GM23338 (cell line): Measurements from ENCODE around the gene KIF6. TPM values are rescaled to one million over a fixed set of nuclear protein-coding genes. Genes with fewer than 3 reads are reported as not detected.

Experiments used
- ATAC-seq: fragments of 200-7000 bp; cut with Tn5 transposase; 3 replicates; pipeline ENCODE4 v1.9.1; 2020
- DNase-seq: peaks from one replicate; pipeline ENCODE4 v3.0.0-alpha.2; 2015; ENCODE audit warnings: low spot score
- H2AFZ ChIP-seq: fragments of 200-600 bp; sonication (generic); 2 replicates; pipeline ENCODE4 v1.8.0; 2016; ENCODE audit warnings: antibody characterized with exemption, mild to moderate bottlenecking, moderate library complexity
- H3F3A ChIP-seq: fragments of 200-600 bp; sonication (generic); replicated peaks from 2 replicates; pipeline ENCODE4 v1.8.0; 2017; ENCODE audit warnings: antibody characterized with exemption, mixed run types, low read depth
- H3K27ac ChIP-seq: fragments of 200-600 bp; sonication (generic); 2 replicates; pipeline ENCODE4 v1.6.1; 2016; ENCODE audit warnings: low read depth
- H3K27me3 ChIP-seq: fragments of 200-600 bp; sonication (generic); 2 replicates; pipeline ENCODE4 v1.8.0; 2016; ENCODE audit warnings: mild to moderate bottlenecking, mixed run types, moderate library complexity; ENCODE audit not compliant: insufficient read depth
- H3K36me3 ChIP-seq: fragments of 200-600 bp; sonication (generic); 2 replicates; pipeline ENCODE4 v1.8.0; 2016; ENCODE audit warnings: mild to moderate bottlenecking; ENCODE audit not compliant: insufficient read depth
- H3K4me1 ChIP-seq: fragments of 200-600 bp; sonication (generic); 2 replicates; pipeline ENCODE4 v1.8.0; 2016; ENCODE audit warnings: mild to moderate bottlenecking, moderate library complexity; ENCODE audit not compliant: insufficient read depth
- H3K4me2 ChIP-seq: fragments of 200-600 bp; sonication (generic); 2 replicates; pipeline ENCODE4 v1.7.1; 2017; ENCODE audit warnings: mixed run types
- H3K4me3 ChIP-seq: fragments of 200-600 bp; sonication (generic); 2 replicates; pipeline ENCODE4 v1.6.1; 2016; ENCODE audit warnings: mixed run types
- H3K79me2 ChIP-seq: fragments of 200-600 bp; sonication (generic); replicated peaks from 2 replicates; pipeline ENCODE4 v1.8.0; 2017; ENCODE audit warnings: mild to moderate bottlenecking; ENCODE audit not compliant: insufficient read depth
- H3K9me2 ChIP-seq: fragments of 200-600 bp; sonication (generic); 2 replicates; pipeline ENCODE4 v1.8.0; 2017; ENCODE audit not compliant: insufficient read depth
- H4K20me1 ChIP-seq: fragments of 200-600 bp; sonication (generic); replicated peaks from 2 replicates; pipeline ENCODE4 v1.8.0; 2017; ENCODE audit warnings: mild to moderate bottlenecking; ENCODE audit not compliant: insufficient read depth
- H3K27ac Mint-ChIP-seq: 2 replicates; pipeline ENCODE4 v1.8.0; 2020; ENCODE audit warnings: inconsistent platforms, mild to moderate bottlenecking, moderate library complexity, mixed read lengths
- H3K27me3 Mint-ChIP-seq: 3 replicates; pipeline ENCODE4 v1.8.0; 2022; ENCODE audit warnings: low read depth, mild to moderate bottlenecking, moderate library complexity, mixed read lengths, inconsistent platforms; ENCODE audit not compliant: insufficient read depth, poor library complexity
- H3K36me3 Mint-ChIP-seq: 3 replicates; pipeline ENCODE4 v1.8.0; 2021; ENCODE audit warnings: low read depth, mild to moderate bottlenecking, inconsistent platforms, moderate library complexity, mixed read lengths
- H3K4me1 Mint-ChIP-seq: 3 replicates; pipeline ENCODE4 v1.8.0; 2020; ENCODE audit warnings: mild to moderate bottlenecking, inconsistent platforms, mixed read lengths
- H3K4me3 Mint-ChIP-seq: 3 replicates; pipeline ENCODE4 v1.8.0; 2021; ENCODE audit warnings: moderate library complexity, mild to moderate bottlenecking, inconsistent platforms, mixed read lengths
- H3K9me3 Mint-ChIP-seq: 3 replicates; pipeline ENCODE4 v1.8.0; 2020; ENCODE audit warnings: moderate library complexity, mild to moderate bottlenecking, inconsistent platforms, mixed read lengths
- CREB1 ChIP-seq: fragments of 250-450 bp; sonication (Bioruptor Pico); IDR thresholded peaks from 2 replicates; pipeline ENCODE4 v1.5.0; 2020; ENCODE audit warnings: low read depth, mild to moderate bottlenecking, moderate library complexity
- EZH2phosphoT487 ChIP-seq: fragments of 200-600 bp; sonication (generic); IDR thresholded peaks from one replicate; pipeline ENCODE4 v1.8.1; 2018; ENCODE audit warnings: antibody characterized with exemption; ENCODE audit not compliant: unreplicated experiment
- JUNB ChIP-seq: IDR thresholded peaks from one replicate; pipeline ENCODE4 v1.6.1; 2016; ENCODE audit warnings: antibody characterized with exemption; ENCODE audit not compliant: unreplicated experiment
- POLR2AphosphoS5 ChIP-seq: IDR thresholded peaks from 2 replicates; pipeline ENCODE4 v1.6.1; 2016; ENCODE audit warnings: antibody characterized with exemption, low read depth
- ZNF114 ChIP-seq: fragments of 250-450 bp; sonication (Bioruptor Pico); IDR thresholded peaks from 2 replicates; pipeline ENCODE4 v1.5.0; 2020; ENCODE audit warnings: mild to moderate bottlenecking, moderate library complexity
- ZNF331 ChIP-seq: fragments of 250-450 bp; sonication (Bioruptor Pico); IDR thresholded peaks from 2 replicates; pipeline ENCODE4 v1.5.0; 2020; ENCODE audit warnings: low read depth, mild to moderate bottlenecking, moderate library complexity
- polyA plus RNA-seq: library from polyadenylated mRNA; unstranded; fragments of >200 nt; fragmentation: Nextera tagmentation; extraction: Ambion mirVana; gene quantifications from 2 replicates; pipeline ENCODE4 v1.2.1, GENCODE V29; 2016
- total RNA-seq: library from RNA; depleted of rRNA; stranded (reverse); fragments of >200 nt; shearing (Covaris generic); gene quantifications from 2 replicates; pipeline ENCODE4 v1.2.3, GENCODE V29; 2014
- TF ChIP-seq, protein P1 (sequence below), 2 experiments: fragments of 200-600 bp in 1 of 2; sonication (generic) in 1 of 2; conservative IDR thresholded peaks; 2 replicates each; pipeline versions ENCODE4 v1.5.1 to v1.6.1; 2016 to 2017; ENCODE audit warnings: antibody characterized with exemption in 2 of 2, low read depth in 2 of 2, mild to moderate bottlenecking in 2 of 2, moderate library complexity in 1 of 2
- TF ChIP-seq, protein P2 (sequence below): IDR thresholded peaks from 2 replicates; pipeline ENCODE4 v1.6.1; 2016; ENCODE audit warnings: antibody characterized with exemption

Gene KIF6
- total and polyA plus RNA-seq, 2 experiments from 2014 or later, result 0.87 to 1.7 TPM

DNA sequence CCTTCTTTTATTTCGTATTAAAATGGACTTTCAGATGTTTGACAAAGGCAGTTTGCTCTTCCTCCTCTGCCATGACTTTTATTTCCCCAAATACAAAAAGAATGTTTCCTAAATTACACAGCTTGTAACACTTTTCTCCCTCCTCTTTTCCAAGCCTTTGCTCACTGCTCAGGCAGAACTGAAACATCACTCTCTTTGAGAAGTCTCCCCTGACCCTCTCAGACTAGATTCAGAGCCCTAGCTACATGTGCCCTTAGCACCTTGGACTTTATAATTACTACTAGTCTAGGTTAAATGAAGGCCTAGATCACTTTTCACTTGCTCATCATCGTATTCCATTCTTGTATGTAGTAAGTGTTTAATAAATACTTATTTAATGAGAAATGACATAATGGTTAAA lies 8.5 kb upstream of the KIF6 start (continued):
- TF ChIP-seq, protein P1, sequence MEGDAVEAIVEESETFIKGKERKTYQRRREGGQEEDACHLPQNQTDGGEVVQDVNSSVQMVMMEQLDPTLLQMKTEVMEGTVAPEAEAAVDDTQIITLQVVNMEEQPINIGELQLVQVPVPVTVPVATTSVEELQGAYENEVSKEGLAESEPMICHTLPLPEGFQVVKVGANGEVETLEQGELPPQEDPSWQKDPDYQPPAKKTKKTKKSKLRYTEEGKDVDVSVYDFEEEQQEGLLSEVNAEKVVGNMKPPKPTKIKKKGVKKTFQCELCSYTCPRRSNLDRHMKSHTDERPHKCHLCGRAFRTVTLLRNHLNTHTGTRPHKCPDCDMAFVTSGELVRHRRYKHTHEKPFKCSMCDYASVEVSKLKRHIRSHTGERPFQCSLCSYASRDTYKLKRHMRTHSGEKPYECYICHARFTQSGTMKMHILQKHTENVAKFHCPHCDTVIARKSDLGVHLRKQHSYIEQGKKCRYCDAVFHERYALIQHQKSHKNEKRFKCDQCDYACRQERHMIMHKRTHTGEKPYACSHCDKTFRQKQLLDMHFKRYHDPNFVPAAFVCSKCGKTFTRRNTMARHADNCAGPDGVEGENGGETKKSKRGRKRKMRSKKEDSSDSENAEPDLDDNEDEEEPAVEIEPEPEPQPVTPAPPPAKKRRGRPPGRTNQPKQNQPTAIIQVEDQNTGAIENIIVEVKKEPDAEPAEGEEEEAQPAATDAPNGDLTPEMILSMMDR (conservative IDR thresholded peaks at IDR 0.05; ENCODE audit: low read depth in 2 of 2), result no peak
- TF ChIP-seq CREB1, result no peak
- TF ChIP-seq ZNF331 (CRISPR knock-in tag), result no peak
- TF ChIP-seq JUNB, result no peak
- TF ChIP-seq, protein P2, sequence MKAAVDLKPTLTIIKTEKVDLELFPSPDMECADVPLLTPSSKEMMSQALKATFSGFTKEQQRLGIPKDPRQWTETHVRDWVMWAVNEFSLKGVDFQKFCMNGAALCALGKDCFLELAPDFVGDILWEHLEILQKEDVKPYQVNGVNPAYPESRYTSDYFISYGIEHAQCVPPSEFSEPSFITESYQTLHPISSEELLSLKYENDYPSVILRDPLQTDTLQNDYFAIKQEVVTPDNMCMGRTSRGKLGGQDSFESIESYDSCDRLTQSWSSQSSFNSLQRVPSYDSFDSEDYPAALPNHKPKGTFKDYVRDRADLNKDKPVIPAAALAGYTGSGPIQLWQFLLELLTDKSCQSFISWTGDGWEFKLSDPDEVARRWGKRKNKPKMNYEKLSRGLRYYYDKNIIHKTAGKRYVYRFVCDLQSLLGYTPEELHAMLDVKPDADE, result no peak

DNA sequence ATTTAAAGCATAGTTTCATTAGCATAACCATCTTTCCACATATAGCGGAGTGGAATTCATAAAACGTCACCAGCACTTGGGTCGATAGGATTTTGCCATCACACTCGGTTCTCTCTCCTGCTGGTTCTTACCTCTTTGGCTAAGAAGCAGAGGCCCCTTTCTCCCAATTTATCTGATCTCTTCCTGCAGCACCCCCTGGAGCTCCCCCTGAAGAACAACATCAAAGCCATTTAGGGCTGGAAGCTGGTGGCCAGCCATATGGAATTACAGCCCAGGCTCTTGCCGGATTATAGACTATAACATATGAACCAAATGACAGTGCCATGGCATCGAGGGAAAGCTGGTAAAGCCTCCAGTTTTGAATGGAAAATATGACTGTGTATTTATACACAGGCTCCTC lies 6.4 kb upstream of the KIF6 start:
- H3K9me3 Mint-ChIP-seq, result peaks cover 16% of the 10 kb centered on the region
- peaks cover 7% of the 10 kb centered on the region for H3K27me3 Mint-ChIP-seq
- DNase-seq (peak; percentile 47), ATAC-seq (peak; percentile 63)
- no peak overlapping the region for H3K27ac Mint-ChIP-seq
- no peak overlapping the region for H2AFZ ChIP-seq
- peaks cover 41% of the 10 kb centered on the region for H3K4me1 Mint-ChIP-seq
- no peaks in the 10 kb centered on the region for H3F3A ChIP-seq
- peak overlapping the region; percentile 56; the same call in 1 of the 2 replicates for H3K4me2 ChIP-seq
- H3K27ac ChIP-seq, result no peak overlapping the region
- H3K4me3 Mint-ChIP-seq, result no peak overlapping the region
- H3K4me1 ChIP-seq, result peaks cover 44% of the 10 kb centered on the region
- H3K79me2 ChIP-seq, result no peaks in the 10 kb centered on the region
- H3K4me3 ChIP-seq, result no peak overlapping the region
- no peaks in the 10 kb centered on the region for H3K36me3 ChIP-seq
- TF ChIP-seq ZNF331 (CRISPR knock-in tag), result no peak
- TF ChIP-seq, protein P1 (conservative IDR thresholded peaks at IDR 0.05; ENCODE audit: low read depth in 2 of 2), result peak; percentile 42 to 56
- H3K9me2 ChIP-seq, result no peaks in the 10 kb centered on the region
- H3K27me3 ChIP-seq, result no peaks in the 10 kb centered on the region
- H4K20me1 ChIP-seq, result no peaks in the 10 kb centered on the region
- peaks cover 10% of the 10 kb centered on the region for H3K36me3 Mint-ChIP-seq

DNA sequence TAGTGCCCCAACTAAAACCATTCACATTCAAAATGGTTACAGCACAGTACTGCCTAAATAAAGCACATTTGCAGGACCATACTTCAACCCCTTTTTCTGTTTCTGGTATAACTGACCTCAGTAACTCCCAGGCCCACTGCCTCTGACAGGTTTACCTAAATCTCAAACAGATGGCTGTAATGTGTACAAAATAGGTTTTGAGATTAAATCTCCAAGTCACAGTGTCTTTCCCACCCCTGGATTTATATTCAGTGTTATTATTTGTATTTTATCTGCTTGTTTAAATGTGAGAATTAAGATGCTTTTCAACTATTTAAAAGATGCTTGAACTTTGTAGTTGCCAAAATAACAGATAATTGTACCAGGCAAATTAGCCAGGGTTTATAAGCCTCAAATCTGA lies 4.7 kb upstream of the KIF6 start:
- peaks cover 38% of the 10 kb centered on the region for H3K4me1 Mint-ChIP-seq
- H3K27ac ChIP-seq, result no peak overlapping the region
- H3K9me2 ChIP-seq, result no peaks in the 10 kb centered on the region
- no peaks in the 10 kb centered on the region for H3K36me3 Mint-ChIP-seq
- H3K36me3 ChIP-seq, result no peaks in the 10 kb centered on the region
- peaks cover 44% of the 10 kb centered on the region for H3K4me1 ChIP-seq
- no peak overlapping the region for H3K4me3 Mint-ChIP-seq
- no peak overlapping the region for H2AFZ ChIP-seq
- H3F3A ChIP-seq, result no peaks in the 10 kb centered on the region
- no peak for ATAC-seq
- no peak overlapping the region for H3K27ac Mint-ChIP-seq
- H3K4me2 ChIP-seq, result no peak overlapping the region
- no peak overlapping the region for H3K4me3 ChIP-seq
- DNase-seq, result no peak
- no peaks in the 10 kb centered on the region for H3K79me2 ChIP-seq
- no peaks in the 10 kb centered on the region for H3K9me3 Mint-ChIP-seq
- no peaks in the 10 kb centered on the region for H4K20me1 ChIP-seq
- peaks cover 7% of the 10 kb centered on the region for H3K27me3 Mint-ChIP-seq
- no peaks in the 10 kb centered on the region for H3K27me3 ChIP-seq
- TF ChIP-seq POLR2AphosphoS5, result no peak
- TF ChIP-seq EZH2phosphoT487, result no peak
- TF ChIP-seq ZNF114 (CRISPR knock-in tag), result no peak
- TF ChIP-seq, protein P2, result no peak
- TF ChIP-seq JUNB, result no peak
